K562 (cell line): Measurements from ENCODE around the gene ACTN4. TPM values are rescaled to one million over a fixed set of nuclear protein-coding genes. Genes with fewer than 3 reads are reported as not detected.

Source experiments
- ATAC-seq: fragments of 200-7000 bp; cut with Tn5 transposase; 3 replicates; pipeline ENCODE4 v1.9.1; 2020; ENCODE audit warnings: moderate library complexity
- BruUV-seq: library from RNA; stranded (reverse); fragments of 400-500 nt; replicated peaks from 2 replicates; lab custom pipeline; 2021; lab: Mats Ljungman, UMichigan
- CTCF ChIA-PET: fragments of 300-600 bp; formaldehyde crosslinking; extraction: SDS; loops from one replicate; lab custom pipeline; 2021; ENCODE audit warnings: low intra/inter-chr PET ratio; lab: Yijun Ruan, JAX
- POLR2A ChIA-PET: fragments of 300-600, 350-650 bp; sonication (Branson Sonifier 250); formaldehyde crosslinking; extraction: SDS; loops from one replicate; lab custom pipeline; 2021; ENCODE audit warnings: antibody characterized with exemption, inconsistent platforms; lab: Yijun Ruan, JAX
- DNase-seq, 4 experiments: peaks; one replicate each; pipeline versions ENCODE4 v3.0.0 to v3.0.0-alpha.2; 2011 to 2018; ENCODE audit warnings: low spot score in 3 of 4, mixed read lengths in 3 of 4; ENCODE audit errors: extremely low read depth in 1 of 4
- FAIRE-seq: peaks from 2 replicates; lab custom pipeline; 2011; peaks lifted over from hg19 to GRCh38; lab: Jason Lieb, UNC
- H2AFZ ChIP-seq: 2 replicates; pipeline ENCODE4 v1.6.0; 2011; ENCODE audit warnings: low read depth, low read length, control low read depth, inconsistent platforms
- H3K27ac ChIP-seq: fragments of 200-600 bp; 3 replicates; pipeline ENCODE4 v1.8.0; 2011; ENCODE audit warnings: low read depth, mild to moderate bottlenecking, control low read depth, inconsistent platforms, low read length, moderate library complexity, mixed read lengths; ENCODE audit errors: extremely low read depth
- H3K27me3 ChIP-seq, 2 experiments: fragments of 300-600 bp in 1 of 2; 2 replicates in 1 of 2; 3 replicates in 1 of 2; pipeline versions ENCODE4 v1.6.0 to v1.8.0; 2011; ENCODE audit warnings: inconsistent platforms in 2 of 2, low read length in 2 of 2, mild to moderate bottlenecking in 1 of 2, mixed read lengths in 1 of 2, moderate library complexity in 1 of 2; ENCODE audit not compliant: control insufficient read depth in 2 of 2, insufficient read depth in 2 of 2
- H3K36me3 ChIP-seq: fragments of 300-600 bp; 3 replicates; pipeline ENCODE4 v1.8.0; 2011; ENCODE audit warnings: mild to moderate bottlenecking, low read length, inconsistent platforms; ENCODE audit not compliant: control insufficient read depth, insufficient read depth
- H3K4me1 ChIP-seq, 2 experiments: fragments of 200-600 bp in 1 of 2; replicated peaks in 1 of 2; 2 replicates in 1 of 2; 3 replicates in 1 of 2; pipeline versions ENCODE4 v1.5.1 to v1.8.0; 2011; ENCODE audit warnings: inconsistent platforms in 2 of 2, low read length in 2 of 2, mild to moderate bottlenecking in 1 of 2, mixed read lengths in 1 of 2, moderate library complexity in 1 of 2; ENCODE audit not compliant: control insufficient read depth in 2 of 2, insufficient read depth in 2 of 2
- H3K4me2 ChIP-seq: 2 replicates; pipeline ENCODE4 v1.6.1; 2011; ENCODE audit warnings: low read length, control low read depth, inconsistent platforms, mixed read lengths; ENCODE audit not compliant: insufficient read depth
- H3K4me3 ChIP-seq: fragments of 200-600 bp; sonication (generic), shearing (Covaris generic); 2 replicates; pipeline ENCODE4 v1.5.1; 2016; ENCODE audit warnings: control low read depth, inconsistent platforms
- H3K79me2 ChIP-seq: fragments of 200-600 bp; 3 replicates; pipeline ENCODE4 v1.8.0; 2011; ENCODE audit warnings: low read length, inconsistent platforms; ENCODE audit not compliant: control insufficient read depth, insufficient read depth
- H3K9ac ChIP-seq, 2 experiments: 2 replicates each; pipeline versions ENCODE4 v1.6.0 to v1.6.1; 2011; ENCODE audit warnings: low read depth in 2 of 2, low read length in 2 of 2, control low read depth in 1 of 2, inconsistent platforms in 1 of 2, mild to moderate bottlenecking in 1 of 2, mixed read lengths in 1 of 2; ENCODE audit not compliant: insufficient read depth in 1 of 2
- H3K9me1 ChIP-seq: one replicate; pipeline ENCODE4 v1.6.0; 2011; ENCODE audit warnings: inconsistent platforms, mild to moderate bottlenecking, low read length, moderate library complexity; ENCODE audit not compliant: control insufficient read depth, insufficient read depth
- H3K9me3 ChIP-seq: replicated peaks from 2 replicates; pipeline ENCODE4 v1.5.1; 2011; ENCODE audit warnings: low read depth, low read length, inconsistent platforms; ENCODE audit not compliant: control insufficient read depth, insufficient read depth
- H4K20me1 ChIP-seq: replicated peaks from 2 replicates; pipeline ENCODE4 v1.6.1; 2011; ENCODE audit warnings: low read length, inconsistent platforms, mixed read lengths; ENCODE audit not compliant: control insufficient read depth, insufficient read depth
- CSDE1 ChIP-seq, 2 experiments: fragments of 450-650 bp; IDR thresholded peaks; 2 replicates each; pipeline ENCODE4 v1.6.1; 2016; ENCODE audit warnings: mild to moderate bottlenecking in 1 of 2
- FOXM1 ChIP-seq, 2 experiments: fragments of 450-650 bp in 1 of 2; sonication (generic) in 1 of 2; formaldehyde crosslinking in 1 of 2; IDR thresholded peaks; 2 replicates each; pipeline versions ENCODE4 v1.6.1 to v1.9.0; 2017 to 2022; ENCODE audit warnings: low read depth in 2 of 2, mild to moderate bottlenecking in 2 of 2, missing genetic modification reagents in 1 of 2, moderate library complexity in 1 of 2
- PHB2 ChIP-seq: fragments of 450-650 bp; IDR thresholded peaks from 2 replicates; pipeline ENCODE4 v1.6.1; 2017; ENCODE audit warnings: low read depth
- TGIF2 ChIP-seq: sonication (generic); formaldehyde crosslinking; IDR thresholded peaks from 2 replicates; pipeline ENCODE4 v1.8.1; 2022; ENCODE audit warnings: mild to moderate bottlenecking, missing genetic modification reagents, moderate library complexity
- WGBS: fragments of 100-300 bp; shearing (Covaris generic); methylation state at CpG from one replicate; pipeline ENCODE4 v1.1.6; 2016; ENCODE audit warnings: low coverage, mixed read lengths; ENCODE audit not compliant: insufficient coverage; ENCODE audit errors: missing lambda C conversion rate; 5-methylcytosine and 5-hydroxymethylcytosine counted together
- in situ Hi-C: fragments of 300-500 bp; cut with MboI; formaldehyde crosslinking; loops from 4 replicates; pipeline ENCODE4 v1.15.0; 2018; ENCODE audit warnings: inconsistent platforms, mixed read lengths
- intact Hi-C: fragments of 100-400 bp; cut with micrococcal nuclease; formaldehyde crosslinking; loops from 2 replicates; pipeline ENCODE4 v1.14.2; 2022
- polyA plus RNA-seq, 8 experiments: library from polyadenylated mRNA; depleted of rRNA in 4 of 8; stranded (reverse) in 5 of 8; unstranded in 3 of 8; fragments of >200 nt; fragmentation: Nextera tagmentation in 2 of 8; fragmentation: Illumina TruSeq in 1 of 8; extraction: Ambion mirVana in 2 of 8; extraction: Trizol in 1 of 8; gene quantifications; 2 replicates each; pipeline versions ENCODE4 v1.2.1 to v1.2.3, GENCODE V29; 2011 to 2014; ENCODE audit warnings: inconsistent platforms in 1 of 8, missing spikeins in 1 of 8
- total RNA-seq, 7 experiments: library from RNA; depleted of rRNA in 6 of 7; stranded (reverse); fragments of >200 nt in 6 of 7; fragmentation: Illumina TruSeq in 2 of 7; extraction: Trizol in 2 of 7; gene quantifications; 2 replicates each; pipeline versions ENCODE4 v1.2.1 to v1.2.3, GENCODE V29; 2011 to 2021; ENCODE audit warnings: low replicate concordance in 1 of 7
- TF ChIP-seq, protein P1 (sequence below), 2 experiments: fragments of 150-350 bp in 1 of 2; IDR thresholded peaks; 2 replicates each; pipeline ENCODE4 v1.6.1; 2012 to 2016; ENCODE audit warnings: low read depth in 2 of 2, low read length in 2 of 2, mild to moderate bottlenecking in 1 of 2, moderate library complexity in 1 of 2

The ACTN4 gene
- total and polyA plus RNA-seq, 9 of the 15 experiments (the other 6 are each of a cell fraction or from before 2014, with no cell fraction given): 3.1 to 385 (median 125) TPM

GRCh38 chr19:38679839-38680238 is 32.4 kb downstream of the ACTN4 start:
- WGBS: 68% methylated on average over 4 of the region's 4 CpGs
- peaks cover 97% of the 10 kb centered on the region for H3K79me2 ChIP-seq
- no peak overlapping the region for H3K4me3 ChIP-seq
- H3K36me3 ChIP-seq: peaks cover 61% of the 10 kb centered on the region
- intact Hi-C loops: loop anchor here (5.0 kb wide), 2 partner anchors 43 to 47 kb away; no protein-coding TSS in a partner anchor
- H3K27me3 ChIP-seq: no peaks in the 10 kb centered on the region
- H3K9me3 ChIP-seq: peaks cover 7% of the 10 kb centered on the region
- CTCF ChIA-PET: no interaction called here
- FAIRE-seq: no peak
- POLR2A ChIA-PET: no interaction called here
- peaks cover 76 to 90% of the 10 kb centered on the region in 2 experiments for H3K4me1 ChIP-seq
- no peak overlapping the region for H3K9ac ChIP-seq
- in situ Hi-C loops: no loop called here
- TF ChIP-seq CSDE1 (IDR thresholded peaks at IDR 0.05) (no peak), TGIF2 (no peak), FOXM1 (IDR thresholded peaks at IDR 0.05; ENCODE audit: low read depth) (no peak), FOXM1 (CRISPR knock-in tag; IDR thresholded peaks at IDR 0.05; ENCODE audit: low read depth) (no peak), PHB2 (no peak)
- TF ChIP-seq, protein P1, sequence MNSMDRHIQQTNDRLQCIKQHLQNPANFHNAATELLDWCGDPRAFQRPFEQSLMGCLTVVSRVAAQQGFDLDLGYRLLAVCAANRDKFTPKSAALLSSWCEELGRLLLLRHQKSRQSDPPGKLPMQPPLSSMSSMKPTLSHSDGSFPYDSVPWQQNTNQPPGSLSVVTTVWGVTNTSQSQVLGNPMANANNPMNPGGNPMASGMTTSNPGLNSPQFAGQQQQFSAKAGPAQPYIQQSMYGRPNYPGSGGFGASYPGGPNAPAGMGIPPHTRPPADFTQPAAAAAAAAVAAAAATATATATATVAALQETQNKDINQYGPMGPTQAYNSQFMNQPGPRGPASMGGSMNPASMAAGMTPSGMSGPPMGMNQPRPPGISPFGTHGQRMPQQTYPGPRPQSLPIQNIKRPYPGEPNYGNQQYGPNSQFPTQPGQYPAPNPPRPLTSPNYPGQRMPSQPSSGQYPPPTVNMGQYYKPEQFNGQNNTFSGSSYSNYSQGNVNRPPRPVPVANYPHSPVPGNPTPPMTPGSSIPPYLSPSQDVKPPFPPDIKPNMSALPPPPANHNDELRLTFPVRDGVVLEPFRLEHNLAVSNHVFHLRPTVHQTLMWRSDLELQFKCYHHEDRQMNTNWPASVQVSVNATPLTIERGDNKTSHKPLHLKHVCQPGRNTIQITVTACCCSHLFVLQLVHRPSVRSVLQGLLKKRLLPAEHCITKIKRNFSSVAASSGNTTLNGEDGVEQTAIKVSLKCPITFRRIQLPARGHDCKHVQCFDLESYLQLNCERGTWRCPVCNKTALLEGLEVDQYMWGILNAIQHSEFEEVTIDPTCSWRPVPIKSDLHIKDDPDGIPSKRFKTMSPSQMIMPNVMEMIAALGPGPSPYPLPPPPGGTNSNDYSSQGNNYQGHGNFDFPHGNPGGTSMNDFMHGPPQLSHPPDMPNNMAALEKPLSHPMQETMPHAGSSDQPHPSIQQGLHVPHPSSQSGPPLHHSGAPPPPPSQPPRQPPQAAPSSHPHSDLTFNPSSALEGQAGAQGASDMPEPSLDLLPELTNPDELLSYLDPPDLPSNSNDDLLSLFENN (IDR thresholded peaks at IDR 0.05; ENCODE audit: low read depth in 2 of 2, low read length in 2 of 2): no peak
- H3K9me1 ChIP-seq: peaks cover 3% of the 10 kb centered on the region
- no peak overlapping the region for H3K27ac ChIP-seq
- H3K4me2 ChIP-seq: no peak overlapping the region
- no TSS peak for BruUV-seq
- H2AFZ ChIP-seq: no peak overlapping the region
- peaks cover 11% of the 10 kb centered on the region; the same call in 1 of the 2 replicates for H4K20me1 ChIP-seq
- ATAC-seq: no peak
- no peak for DNase-seq
